ENCODE data around the gene PLK2. TPM values are rescaled to one million over a fixed set of nuclear protein-coding genes. Genes with fewer than 3 reads are reported as not detected.

PLK2 gene
- polyA plus RNA-seq, 2 donors = 21.5 to 24.4 TPM

DNA sequence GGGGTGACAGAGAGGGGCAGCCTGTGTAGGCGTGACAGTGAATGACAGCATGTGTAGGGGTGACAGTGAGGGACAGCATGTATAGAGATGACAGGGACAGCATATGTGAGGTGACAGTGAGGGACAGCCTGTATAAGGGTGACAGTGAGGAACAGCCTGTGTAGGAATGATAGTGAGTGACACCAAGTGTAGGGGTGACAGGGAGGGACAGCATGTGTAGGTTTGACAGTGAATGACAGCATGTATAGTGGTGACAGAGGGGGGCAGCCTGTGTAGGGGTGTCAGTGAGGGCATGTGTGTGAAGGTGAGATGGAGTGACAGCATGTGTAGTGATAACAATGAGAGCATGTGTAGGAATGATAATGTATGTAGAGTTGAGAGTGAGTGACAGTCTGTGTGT, 22.6 kb upstream of the PLK2 start:
- Histone ChIP-seq H3K4me1 (ENCODE audit: control insufficient read depth in 2 of 2, insufficient read depth in 2 of 2, low read length in 1 of 2) (no peaks in the 10 kb centered on the region), H3K27ac (ENCODE audit: low read depth in 2 of 2, low read length in 1 of 2) (no peak overlapping the region), H3K9me3 (ENCODE audit: control insufficient read depth in 2 of 2, insufficient read depth in 1 of 2, low read depth in 1 of 2, low read length in 1 of 2) (peaks cover 0 to 17% of the 10 kb centered on the region in 2 donors), H3K36me3 (ENCODE audit: control insufficient read depth in 2 of 2, insufficient read depth in 2 of 2, low read length in 1 of 2) (no peaks in the 10 kb centered on the region), H3K4me3 (ENCODE audit: low read depth in 1 of 2, low read length in 2 of 2) (no peak overlapping the region), H3K27me3 (ENCODE audit: control insufficient read depth in 1 of 2, insufficient read depth in 2 of 2, low read length in 2 of 2) (peaks cover 0 to 3% of the 10 kb centered on the region in 2 donors)
- WGBS, 2 donors = 79 to 88% methylated on average over 1 of the region's 1 CpG

DNA sequence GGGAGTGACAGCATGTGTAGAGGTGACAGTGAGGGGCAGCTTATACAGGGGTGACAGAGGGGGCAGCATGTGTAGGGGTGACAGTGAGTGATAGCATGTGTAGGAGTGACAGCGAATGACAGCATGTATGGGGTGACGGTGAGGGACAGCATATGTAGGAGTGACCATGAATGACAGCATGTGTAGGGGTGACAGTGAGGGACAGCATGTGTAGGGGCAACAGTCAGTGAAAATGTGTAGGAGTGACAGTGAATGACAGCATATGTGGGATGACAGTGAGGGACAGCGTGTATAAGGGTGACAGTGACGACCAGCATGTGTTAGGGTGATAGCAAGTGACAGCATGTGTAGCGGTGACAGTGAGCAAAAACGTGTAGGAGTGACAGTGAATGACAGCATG, 21.9 kb upstream of the PLK2 start:
- Histone ChIP-seq H3K27me3 (ENCODE audit: control insufficient read depth in 1 of 2, insufficient read depth in 2 of 2, low read length in 2 of 2) (peaks cover 0 to 3% of the 10 kb centered on the region in 2 donors), H3K4me3 (ENCODE audit: low read depth in 1 of 2, low read length in 2 of 2) (no peak overlapping the region), H3K27ac (ENCODE audit: low read depth in 2 of 2, low read length in 1 of 2) (no peak overlapping the region), H3K4me1 (ENCODE audit: control insufficient read depth in 2 of 2, insufficient read depth in 2 of 2, low read length in 1 of 2) (no peaks in the 10 kb centered on the region), H3K36me3 (ENCODE audit: control insufficient read depth in 2 of 2, insufficient read depth in 2 of 2, low read length in 1 of 2) (no peaks in the 10 kb centered on the region), H3K9me3 (ENCODE audit: control insufficient read depth in 2 of 2, insufficient read depth in 1 of 2, low read depth in 1 of 2, low read length in 1 of 2) (peaks cover 0 to 17% of the 10 kb centered on the region in 2 donors)
- WGBS, 2 donors = 82 to 85% methylated on average over 6 of the region's 6 CpGs

DNA sequence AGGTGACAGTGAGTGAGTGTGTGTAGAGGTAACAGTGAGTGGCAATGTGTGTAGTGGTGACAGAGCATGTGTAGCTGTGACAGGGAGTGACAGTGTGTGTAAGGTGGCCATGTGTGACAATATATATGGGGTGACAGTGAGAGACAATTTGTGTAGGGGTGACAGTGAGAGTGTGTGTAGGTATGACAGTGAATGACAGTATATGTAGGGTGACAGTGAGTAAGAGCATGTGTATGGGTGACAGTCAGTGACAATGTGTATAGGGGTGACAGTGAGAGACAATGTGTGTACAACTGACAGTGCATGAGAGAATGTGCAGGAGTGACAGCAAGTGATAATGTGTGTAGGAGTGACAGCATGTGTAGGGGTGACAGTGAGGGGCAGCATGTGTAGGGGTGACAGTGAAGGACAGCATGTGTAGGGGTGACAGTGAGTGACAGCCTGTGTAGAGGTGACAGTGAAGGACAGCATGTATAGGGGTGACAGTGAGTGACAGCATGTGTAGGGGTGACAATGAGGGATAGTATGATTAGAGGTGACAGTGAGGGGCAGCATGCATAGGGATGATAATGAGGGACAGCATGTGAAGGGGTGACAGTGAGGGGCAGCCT, 21.3 kb upstream of the PLK2 start:
- H3K27ac ChIP-seq (ENCODE audit: low read depth in 2 of 2, low read length in 1 of 2) = no peak overlapping the region
- no peaks in the 10 kb centered on the region for H3K36me3 ChIP-seq (ENCODE audit: control insufficient read depth in 2 of 2, insufficient read depth in 2 of 2, low read length in 1 of 2)
- peaks cover 0 to 3% of the 10 kb centered on the region in 2 donors for H3K27me3 ChIP-seq (ENCODE audit: control insufficient read depth in 1 of 2, insufficient read depth in 2 of 2, low read length in 2 of 2)
- peaks cover 0 to 17% of the 10 kb centered on the region in 2 donors for H3K9me3 ChIP-seq (ENCODE audit: control insufficient read depth in 2 of 2, insufficient read depth in 1 of 2, low read depth in 1 of 2, low read length in 1 of 2)
- no peak overlapping the region for H3K4me3 ChIP-seq (ENCODE audit: low read depth in 1 of 2, low read length in 2 of 2)
- H3K4me1 ChIP-seq (ENCODE audit: control insufficient read depth in 2 of 2, insufficient read depth in 2 of 2, low read length in 1 of 2) = no peaks in the 10 kb centered on the region

DNA sequence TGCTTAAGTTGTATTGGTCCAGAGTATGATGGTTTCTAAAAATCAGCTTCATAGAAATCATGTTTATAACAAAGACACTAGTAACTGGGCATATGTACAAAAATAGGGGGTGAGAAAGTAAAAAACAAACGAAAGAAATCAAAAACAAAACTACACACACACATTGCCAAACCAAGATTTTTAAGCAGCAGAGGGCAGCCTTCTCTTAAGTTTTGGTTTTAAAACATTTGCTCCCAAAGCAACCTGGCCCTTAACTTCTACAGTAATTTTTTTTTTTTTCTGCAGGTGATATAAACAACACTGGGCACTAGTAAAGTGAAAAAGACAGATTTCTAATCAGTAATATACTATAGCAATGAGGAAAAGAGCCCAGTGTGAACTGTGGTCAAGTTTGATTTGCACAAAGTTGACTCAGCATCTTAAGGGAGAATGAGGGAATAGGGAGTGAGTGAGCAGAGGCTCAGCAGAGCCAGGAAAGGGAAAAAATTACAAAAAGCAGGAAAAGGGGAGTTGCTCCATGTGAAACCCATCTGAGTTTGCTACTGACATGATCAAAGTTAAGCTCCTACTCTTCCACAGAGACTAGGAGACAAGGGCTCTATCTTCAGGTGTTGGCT, 18.0 kb upstream of the PLK2 start:
- WGBS, 2 donors = 21 to 35% methylated on average over 1 of the region's 1 CpG
- peaks cover 0 to 20% of the 10 kb centered on the region in 2 donors for H3K9me3 ChIP-seq (ENCODE audit: control insufficient read depth in 2 of 2, insufficient read depth in 1 of 2, low read depth in 1 of 2, low read length in 1 of 2)
- no peaks in the 10 kb centered on the region for H3K27me3 ChIP-seq (ENCODE audit: control insufficient read depth in 1 of 2, insufficient read depth in 2 of 2, low read length in 2 of 2)
- H3K36me3 ChIP-seq (ENCODE audit: control insufficient read depth in 2 of 2, insufficient read depth in 2 of 2, low read length in 1 of 2) = no peaks in the 10 kb centered on the region
- no peak overlapping the region for H3K4me3 ChIP-seq (ENCODE audit: low read depth in 1 of 2, low read length in 2 of 2)
- no peaks in the 10 kb centered on the region for H3K4me1 ChIP-seq (ENCODE audit: control insufficient read depth in 2 of 2, insufficient read depth in 2 of 2, low read length in 1 of 2)
- H3K27ac ChIP-seq (ENCODE audit: low read depth in 2 of 2, low read length in 1 of 2) = no peak overlapping the region

DNA sequence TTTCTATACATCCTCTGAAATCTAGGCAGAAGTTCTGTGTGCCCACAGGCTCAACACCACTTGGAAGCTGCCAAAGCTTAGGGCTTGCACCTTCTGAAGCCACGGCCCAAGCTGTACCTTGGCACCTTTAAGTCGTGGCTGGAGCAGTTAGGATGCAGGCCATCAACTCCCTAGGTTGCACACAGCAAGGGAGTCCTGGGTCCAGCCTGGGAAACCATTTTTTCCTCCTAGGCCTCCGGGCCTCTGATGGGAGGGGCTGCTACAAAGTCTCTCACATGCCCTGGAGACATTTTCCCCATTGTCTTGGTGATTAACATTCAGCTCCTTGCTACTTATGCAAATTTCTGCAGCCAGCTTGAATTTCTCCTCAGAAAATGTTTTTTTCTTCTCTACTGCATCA, 15.5 kb upstream of the PLK2 start:
- Histone ChIP-seq H3K36me3 (ENCODE audit: control insufficient read depth in 2 of 2, insufficient read depth in 2 of 2, low read length in 1 of 2) (no peaks in the 10 kb centered on the region), H3K9me3 (ENCODE audit: control insufficient read depth in 2 of 2, insufficient read depth in 1 of 2, low read depth in 1 of 2, low read length in 1 of 2) (peaks cover 0 to 4% of the 10 kb centered on the region in 2 donors), H3K4me1 (ENCODE audit: control insufficient read depth in 2 of 2, insufficient read depth in 2 of 2, low read length in 1 of 2) (no peaks in the 10 kb centered on the region), H3K27ac (ENCODE audit: low read depth in 2 of 2, low read length in 1 of 2) (no peak overlapping the region), H3K4me3 (ENCODE audit: low read depth in 1 of 2, low read length in 2 of 2) (no peak overlapping the region), H3K27me3 (ENCODE audit: control insufficient read depth in 1 of 2, insufficient read depth in 2 of 2, low read length in 2 of 2) (no peaks in the 10 kb centered on the region)
- WGBS, 2 donors = 66 to 84% methylated on average over 3 of the region's 3 CpGs

DNA sequence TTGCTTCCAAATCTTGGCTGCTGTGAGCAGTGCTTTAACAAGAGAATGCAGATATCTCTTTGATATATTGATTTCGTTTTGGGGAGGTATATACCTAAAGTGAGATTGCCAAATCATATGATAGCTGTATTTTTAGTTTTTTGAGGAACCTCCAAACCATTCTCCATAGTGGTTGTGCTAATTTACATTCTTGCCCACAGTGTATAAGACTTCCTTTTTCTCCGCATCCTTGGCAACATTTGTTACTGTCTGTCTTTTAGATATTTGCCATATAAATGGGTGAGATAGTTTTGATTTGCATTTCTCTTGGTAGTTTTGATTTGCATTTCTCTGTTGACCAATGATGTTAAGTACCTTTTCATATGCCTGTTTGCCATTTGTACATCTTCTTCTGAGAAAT, 10.0 kb upstream of the PLK2 start:
- Histone ChIP-seq H3K27me3 (ENCODE audit: control insufficient read depth in 1 of 2, insufficient read depth in 2 of 2, low read length in 2 of 2) (no peaks in the 10 kb centered on the region), H3K36me3 (ENCODE audit: control insufficient read depth in 2 of 2, insufficient read depth in 2 of 2, low read length in 1 of 2) (no peaks in the 10 kb centered on the region), H3K4me1 (ENCODE audit: control insufficient read depth in 2 of 2, insufficient read depth in 2 of 2, low read length in 1 of 2) (no peaks in the 10 kb centered on the region), H3K9me3 (ENCODE audit: control insufficient read depth in 2 of 2, insufficient read depth in 1 of 2, low read depth in 1 of 2, low read length in 1 of 2) (no peaks in the 10 kb centered on the region), H3K27ac (ENCODE audit: low read depth in 2 of 2, low read length in 1 of 2) (no peak overlapping the region), H3K4me3 (ENCODE audit: low read depth in 1 of 2, low read length in 2 of 2) (no peak overlapping the region)
- 71 to 77% methylated on average over 2 of the region's 2 CpGs for WGBS, 2 donors

DNA sequence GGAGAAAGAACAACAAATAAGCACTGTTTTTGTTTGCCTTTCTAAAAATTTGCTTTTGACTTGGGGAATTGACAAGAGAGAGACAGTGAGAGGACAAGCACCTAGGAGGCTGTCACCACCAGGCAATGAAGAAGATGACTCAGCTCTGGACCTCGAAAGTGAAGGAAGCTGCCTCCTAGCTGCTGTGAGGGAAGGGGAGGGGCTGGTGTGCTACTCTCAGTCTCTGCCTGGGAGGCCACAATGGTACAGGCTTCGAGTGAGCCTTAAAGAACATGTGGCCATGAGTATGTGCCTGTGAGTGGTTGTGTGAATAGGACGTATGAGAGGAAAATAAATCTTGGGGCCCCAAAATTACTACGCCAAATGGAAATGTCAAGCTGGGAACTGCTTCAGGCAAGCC, 7.1 kb upstream of the PLK2 start:
- WGBS, 2 donors = 46 to 51% methylated on average over 4 of the region's 4 CpGs
- no peak overlapping the region for H3K27ac ChIP-seq (ENCODE audit: low read depth in 2 of 2, low read length in 1 of 2)
- H3K4me3 ChIP-seq (ENCODE audit: low read depth in 1 of 2, low read length in 2 of 2) = no peak overlapping the region
- H3K27me3 ChIP-seq (ENCODE audit: control insufficient read depth in 1 of 2, insufficient read depth in 2 of 2, low read length in 2 of 2) = no peaks in the 10 kb centered on the region
- no peaks in the 10 kb centered on the region for H3K9me3 ChIP-seq (ENCODE audit: control insufficient read depth in 2 of 2, insufficient read depth in 1 of 2, low read depth in 1 of 2, low read length in 1 of 2)
- no peaks in the 10 kb centered on the region for H3K36me3 ChIP-seq (ENCODE audit: control insufficient read depth in 2 of 2, insufficient read depth in 2 of 2, low read length in 1 of 2)
- H3K4me1 ChIP-seq (ENCODE audit: control insufficient read depth in 2 of 2, insufficient read depth in 2 of 2, low read length in 1 of 2) = no peaks in the 10 kb centered on the region

DNA sequence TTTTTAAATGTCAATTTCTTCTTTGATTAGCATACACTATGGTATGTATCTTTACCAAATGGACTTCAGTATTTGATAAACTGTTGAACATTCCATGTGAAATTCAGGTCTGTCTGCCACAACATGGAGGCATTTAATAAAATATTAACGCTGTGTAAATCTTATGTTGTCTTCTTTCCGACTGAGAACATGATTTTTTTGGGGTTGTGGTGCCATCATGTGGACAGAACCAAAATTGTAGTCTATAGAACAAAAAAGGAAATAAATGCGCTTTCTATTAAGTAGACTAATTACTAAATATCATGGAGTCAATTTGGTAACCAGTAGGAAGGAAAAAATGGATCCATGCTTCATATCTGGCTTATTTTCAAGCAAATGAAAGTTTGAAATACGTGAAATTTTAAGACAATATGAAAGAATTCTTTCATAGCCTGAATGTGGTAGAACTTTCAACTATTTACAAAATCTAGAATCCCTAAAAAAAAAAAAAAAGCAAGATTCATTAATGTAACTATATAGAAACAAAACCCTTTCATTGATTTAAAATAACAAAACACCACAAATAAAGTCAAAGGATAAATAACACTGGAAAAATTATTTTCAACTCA, 2.8 kb upstream of the PLK2 start:
- Histone ChIP-seq H3K4me3 (ENCODE audit: low read depth in 1 of 2, low read length in 2 of 2) (no peak overlapping the region), H3K27me3 (ENCODE audit: control insufficient read depth in 1 of 2, insufficient read depth in 2 of 2, low read length in 2 of 2) (no peaks in the 10 kb centered on the region), H3K36me3 (ENCODE audit: control insufficient read depth in 2 of 2, insufficient read depth in 2 of 2, low read length in 1 of 2) (no peaks in the 10 kb centered on the region), H3K9me3 (ENCODE audit: control insufficient read depth in 2 of 2, insufficient read depth in 1 of 2, low read depth in 1 of 2, low read length in 1 of 2) (no peaks in the 10 kb centered on the region), H3K27ac (ENCODE audit: low read depth in 2 of 2, low read length in 1 of 2) (no peak overlapping the region), H3K4me1 (ENCODE audit: control insufficient read depth in 2 of 2, insufficient read depth in 2 of 2, low read length in 1 of 2) (no peaks in the 10 kb centered on the region)
- WGBS, 2 donors = 5 to 8% methylated on average over 4 of the region's 4 CpGs

DNA sequence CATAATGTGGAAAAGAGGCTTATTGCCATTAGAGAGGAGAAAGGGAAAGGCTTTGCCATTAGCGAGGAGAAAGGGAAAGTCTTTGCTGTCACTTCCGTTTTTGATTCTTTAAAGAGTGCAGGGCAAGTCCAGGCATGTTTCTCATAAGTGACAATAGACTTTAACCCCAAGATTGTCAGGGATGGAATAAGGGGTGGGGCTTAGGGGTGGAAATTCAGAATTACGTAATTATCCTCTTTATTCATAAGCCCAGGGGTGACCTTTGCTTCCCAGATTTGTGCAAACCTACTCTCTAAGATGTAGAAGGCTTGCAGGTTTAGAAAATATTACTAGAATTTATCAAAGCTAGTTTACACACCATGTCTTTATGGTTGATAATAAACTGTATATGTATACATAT, 2.3 kb upstream of the PLK2 start:
- no peak overlapping the region for H3K27ac ChIP-seq (ENCODE audit: low read depth in 2 of 2, low read length in 1 of 2)

More for the DNA sequence above, 2.3 kb upstream of the PLK2 start:
- Histone ChIP-seq H3K4me1 (ENCODE audit: control insufficient read depth in 2 of 2, insufficient read depth in 2 of 2, low read length in 1 of 2) (no peaks in the 10 kb centered on the region), H3K4me3 (ENCODE audit: low read depth in 1 of 2, low read length in 2 of 2) (no peak overlapping the region), H3K36me3 (ENCODE audit: control insufficient read depth in 2 of 2, insufficient read depth in 2 of 2, low read length in 1 of 2) (no peaks in the 10 kb centered on the region), H3K27me3 (ENCODE audit: control insufficient read depth in 1 of 2, insufficient read depth in 2 of 2, low read length in 2 of 2) (no peaks in the 10 kb centered on the region), H3K9me3 (ENCODE audit: control insufficient read depth in 2 of 2, insufficient read depth in 1 of 2, low read depth in 1 of 2, low read length in 1 of 2) (no peaks in the 10 kb centered on the region)
- 48 to 68% methylated on average over 3 of the region's 3 CpGs for WGBS, 2 donors

Data from esophagus (tissue), 2 donors.